GM21381 (cell line): ENCODE data around the gene MT1A.
A peak's percentile ranks its signal among the peaks of the same experiment; 100 is the strongest.

Experiments used
- ATAC-seq: cut with Tn5 transposase; IDR thresholded peaks from one replicate; pipeline ENCODE4 v1.9.1; 2021; ENCODE audit warnings: mild to moderate bottlenecking, moderate library complexity; ENCODE audit not compliant: unreplicated experiment

MT1A gene

DNA sequence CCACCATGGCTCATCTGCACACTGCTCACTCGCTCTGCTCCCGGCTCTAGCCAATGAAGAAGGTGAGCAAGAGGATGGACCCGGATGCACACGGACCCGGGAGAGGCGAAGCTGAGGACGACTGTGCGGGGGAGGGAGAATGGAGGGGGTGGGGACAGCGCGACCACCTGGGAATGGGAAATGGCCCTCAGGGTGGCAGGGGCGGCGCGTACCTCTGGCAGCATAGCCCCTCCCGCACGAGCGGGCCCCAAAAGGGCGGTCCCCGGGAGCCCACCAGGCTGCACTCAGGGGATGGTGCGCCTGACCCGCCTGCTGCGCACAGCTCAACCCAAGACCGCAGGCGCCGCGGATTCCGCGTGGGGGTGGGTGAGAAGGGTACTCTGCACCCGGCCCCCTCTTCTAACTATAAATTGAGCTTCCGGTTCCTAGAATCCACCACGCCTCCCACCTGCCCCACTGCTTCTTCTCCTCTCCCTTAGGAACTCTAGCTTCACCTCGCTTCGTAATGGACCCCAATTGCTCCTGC is 37.3 kb downstream of the MT1A start:
- ATAC-seq: no peak

DNA sequence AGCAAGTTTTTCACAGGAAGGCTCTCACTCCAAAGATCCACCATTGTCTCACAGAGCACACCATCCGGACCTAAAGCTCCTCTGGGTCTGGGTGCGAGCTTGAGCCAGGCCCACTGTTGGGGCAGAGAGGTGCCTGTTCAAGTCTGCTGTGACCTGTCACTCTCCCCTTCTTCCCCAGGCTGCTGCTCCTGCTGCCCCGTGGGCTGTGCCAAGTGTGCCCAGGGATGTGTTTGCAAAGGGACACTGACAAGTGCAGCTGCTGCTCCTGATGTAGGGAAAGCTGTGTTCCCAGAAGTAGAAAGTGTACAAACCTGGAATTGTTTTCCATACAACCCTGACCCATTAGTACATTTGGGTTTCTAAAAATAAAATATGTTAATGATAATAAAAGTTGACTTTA is 39.0 kb downstream of the MT1A start:
- no peak for ATAC-seq

DNA sequence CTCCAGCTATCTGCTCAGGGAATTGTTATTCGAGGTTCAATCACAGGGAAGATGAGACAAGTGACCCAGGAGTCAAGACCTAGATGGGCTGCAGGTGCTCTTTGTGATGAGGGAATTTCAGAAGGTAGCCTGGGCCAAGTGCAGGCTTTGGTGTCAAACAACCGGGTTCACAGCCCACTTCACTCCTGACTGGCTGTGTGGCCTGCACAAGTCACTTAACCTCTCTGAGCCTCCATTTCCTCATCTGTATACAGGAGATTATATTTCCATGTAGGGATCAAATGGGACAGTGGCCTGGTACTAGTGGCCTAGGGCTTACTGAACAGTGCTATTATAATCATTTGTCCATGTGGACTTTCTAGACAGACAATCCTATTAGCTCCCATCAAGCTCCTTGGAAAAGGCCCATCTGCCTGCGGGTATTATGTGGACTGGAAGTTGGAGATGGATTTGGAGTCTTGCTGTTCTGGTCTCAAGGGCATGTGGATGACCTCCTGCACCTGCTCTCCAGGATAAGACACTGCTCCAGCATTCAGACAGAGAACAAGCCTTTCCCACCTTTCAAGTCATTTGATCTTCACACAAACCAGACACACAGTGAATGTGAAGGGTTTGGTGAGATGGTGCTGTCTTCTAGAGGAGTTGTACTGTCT is 40.7 kb downstream of the MT1A start:
- ATAC-seq: no peak

DNA sequence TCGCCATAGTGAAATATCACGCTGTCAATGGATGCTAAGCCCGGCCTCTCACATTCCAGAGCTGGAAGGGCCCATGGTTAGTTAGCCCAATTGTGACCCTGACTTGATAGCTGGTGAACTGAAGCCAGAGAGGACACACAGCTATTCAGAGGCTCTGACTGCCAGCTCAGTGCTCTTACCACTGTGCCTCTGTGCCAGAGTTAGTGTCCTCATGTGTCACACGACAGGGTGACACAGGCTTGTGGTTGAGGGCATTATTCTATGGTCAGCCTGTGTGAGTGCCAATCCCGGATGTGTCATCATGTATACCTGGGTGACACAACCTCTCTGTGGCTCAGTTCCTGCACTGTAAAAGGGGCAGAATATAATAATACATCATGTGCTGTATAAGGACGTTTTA is 41.4 kb downstream of the MT1A start:
- no peak for ATAC-seq

DNA sequence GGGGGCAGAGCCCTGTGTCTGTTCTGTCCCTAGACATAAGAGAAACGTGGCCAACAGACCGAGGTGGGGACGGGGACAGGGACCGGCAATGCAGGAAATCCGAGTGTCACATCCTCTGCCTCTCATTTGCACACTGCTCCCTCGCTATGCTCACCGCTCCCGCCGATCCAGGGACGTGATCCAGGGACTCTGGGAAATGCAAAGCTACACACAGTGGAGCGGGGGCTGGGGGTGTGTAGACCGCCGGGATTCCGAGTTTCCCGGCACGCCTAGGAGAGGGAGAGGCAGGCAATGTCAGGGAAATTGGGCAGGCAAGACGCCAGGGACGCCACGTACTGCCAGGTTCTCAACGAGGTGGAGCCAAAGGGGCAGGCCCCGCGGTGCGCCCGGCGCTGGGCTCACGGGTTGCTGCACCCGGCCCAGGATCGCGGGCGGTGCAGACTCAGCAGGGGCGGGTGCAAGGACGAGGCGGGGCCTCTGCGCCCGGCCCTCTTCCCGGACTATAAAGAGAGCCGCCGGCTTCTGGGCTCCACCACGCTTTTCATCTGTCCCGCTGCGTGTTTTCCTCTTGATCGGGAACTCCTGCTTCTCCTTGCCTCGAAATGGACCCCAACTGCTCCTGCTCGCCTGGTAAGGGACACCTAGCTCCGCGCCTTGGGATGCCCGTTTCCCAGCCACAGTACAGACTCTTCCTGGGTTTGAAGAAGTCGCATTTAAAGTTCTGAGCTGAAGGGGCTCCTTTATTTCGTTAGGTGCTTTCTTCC is 43.7 kb downstream of the MT1A start, which contains the start of gene MT1X:
Gene MT1X (plus strand): TSS at position 532 of the 764 bp plus-strand sequence. CDS start 71 bp downstream, at position 603.
- peak; percentile 98 for ATAC-seq

DNA sequence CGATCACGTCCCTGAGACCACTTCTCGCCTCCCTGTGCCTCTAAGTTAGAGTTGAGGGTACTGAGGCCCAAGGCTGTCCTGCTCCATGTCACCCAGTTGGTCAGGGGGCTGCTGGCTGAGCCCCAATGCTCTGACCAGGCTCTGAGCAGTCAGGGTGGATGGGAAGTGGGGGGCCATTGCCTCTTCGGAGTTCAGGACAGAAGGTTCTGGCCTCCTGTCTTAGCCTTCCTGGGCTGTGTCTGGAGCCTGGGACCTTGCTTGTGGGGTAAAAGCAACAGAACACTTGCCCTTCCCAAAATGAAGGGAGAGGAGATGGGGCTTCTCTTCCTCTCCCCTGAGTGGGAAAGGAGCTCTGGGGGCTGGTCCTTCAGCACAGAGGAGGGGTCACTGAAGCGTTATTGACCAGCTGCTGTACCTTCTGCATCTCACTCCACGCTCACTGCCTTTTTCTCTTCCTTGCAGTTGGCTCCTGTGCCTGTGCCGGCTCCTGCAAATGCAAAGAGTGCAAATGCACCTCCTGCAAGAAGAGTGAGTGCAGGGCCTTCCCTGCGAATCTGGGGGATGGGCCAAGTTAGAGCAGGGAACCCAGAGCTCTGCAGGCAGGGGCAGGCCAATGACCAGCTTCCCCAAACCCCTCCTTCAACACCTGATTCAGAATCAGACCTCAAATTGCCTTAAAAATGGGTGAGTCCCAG is 44.4 kb downstream of the MT1A start:
- peak; percentile 2 for ATAC-seq

DNA sequence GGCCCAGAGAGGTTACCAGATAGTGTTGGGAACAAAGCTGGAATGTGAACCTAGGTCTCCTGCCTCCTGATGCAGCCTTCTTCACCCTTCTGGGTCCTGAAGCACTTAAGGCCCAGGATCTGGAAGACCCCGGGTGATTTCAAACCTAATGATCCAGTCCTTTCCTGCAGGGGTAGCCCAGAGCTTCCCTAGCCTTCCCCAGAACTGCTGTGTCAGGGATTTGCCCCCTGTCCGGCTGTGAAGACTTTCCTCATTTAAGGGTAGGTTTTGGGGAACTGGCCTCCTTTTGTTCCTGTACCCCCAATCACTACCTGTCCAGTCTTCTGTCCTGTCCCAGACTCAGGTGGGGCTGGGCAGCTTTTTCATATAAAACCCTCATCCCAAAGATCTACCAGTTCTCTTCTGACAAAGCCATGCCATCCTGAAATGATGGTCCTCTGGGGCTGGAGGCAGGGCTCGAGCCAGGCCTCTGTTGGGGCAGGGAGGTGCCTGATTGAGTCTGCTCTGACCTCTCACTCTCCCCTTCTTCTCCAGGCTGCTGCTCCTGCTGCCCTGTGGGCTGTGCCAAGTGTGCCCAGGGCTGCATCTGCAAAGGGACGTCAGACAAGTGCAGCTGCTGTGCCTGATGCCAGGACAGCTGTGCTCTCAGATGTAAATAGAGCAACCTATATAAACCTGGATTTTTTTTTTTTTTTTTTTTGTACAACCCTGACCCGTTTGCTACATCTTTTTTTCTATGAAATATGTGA is 45.1 kb downstream of the MT1A start:
- ATAC-seq: no peak

DNA sequence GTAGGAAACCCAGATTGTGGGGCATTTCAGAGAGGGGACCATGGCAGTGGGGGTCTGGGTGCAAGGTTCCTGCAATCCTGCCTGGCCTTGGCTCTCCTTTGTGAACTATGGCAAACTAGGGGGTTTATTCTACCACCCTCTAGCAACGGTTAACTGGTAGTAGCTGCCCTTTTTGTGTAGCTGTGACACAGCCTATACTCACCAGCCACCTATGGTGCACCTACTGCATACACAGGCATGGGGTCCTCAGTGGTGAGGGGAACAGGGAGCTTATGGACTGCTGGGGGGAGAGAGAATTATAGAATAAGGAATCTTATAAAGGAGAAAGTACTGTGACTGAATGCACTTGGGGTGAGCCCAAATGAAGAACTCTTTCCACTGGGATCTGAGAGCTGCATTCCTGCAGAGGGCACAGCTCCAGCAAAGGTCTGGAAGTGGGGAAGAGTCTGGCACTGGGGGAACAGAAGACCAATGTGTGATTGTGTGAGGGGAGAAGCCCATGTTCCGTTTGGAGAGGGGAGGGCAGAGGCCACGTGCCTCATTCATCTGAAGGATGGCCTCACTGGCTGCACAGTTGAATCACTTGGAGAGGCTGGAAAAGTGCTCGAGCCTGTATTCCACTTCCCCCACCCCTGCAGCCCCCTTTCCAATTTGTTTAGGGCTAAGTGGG is 45.9 kb downstream of the MT1A start:
- no peak for ATAC-seq

DNA sequence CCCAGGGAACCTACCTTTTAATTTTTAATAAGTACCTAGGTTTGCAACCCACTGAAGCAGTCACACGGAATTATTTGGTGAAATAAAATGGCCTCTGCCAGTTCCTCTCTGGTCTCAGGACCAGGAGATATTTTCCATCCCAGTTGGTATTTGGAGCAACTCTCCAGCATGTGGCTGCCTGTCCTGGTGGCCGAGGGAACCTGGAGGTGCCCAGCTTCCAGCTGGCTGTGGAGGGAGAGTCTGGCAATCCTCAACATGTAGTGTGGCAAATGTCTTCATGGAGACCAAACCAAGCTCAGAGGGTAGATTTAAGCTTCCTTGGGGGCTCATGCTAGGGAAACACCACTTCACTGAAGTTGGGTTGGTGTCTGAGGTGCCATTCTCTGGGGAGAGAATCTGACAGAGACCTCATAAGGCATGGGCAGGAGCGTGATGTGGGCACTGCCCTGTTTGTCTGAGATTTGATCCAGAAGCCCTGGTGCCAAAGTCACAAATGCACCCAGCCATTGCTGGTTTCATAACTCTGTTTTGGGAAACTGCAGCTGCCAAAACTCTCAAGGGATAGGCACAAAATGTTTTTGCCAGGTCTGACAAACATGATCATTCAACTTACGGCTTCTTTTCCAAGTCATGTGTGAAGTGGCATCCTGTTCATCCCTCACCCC is 46.6 kb downstream of the MT1A start:
- ATAC-seq: no peak

DNA sequence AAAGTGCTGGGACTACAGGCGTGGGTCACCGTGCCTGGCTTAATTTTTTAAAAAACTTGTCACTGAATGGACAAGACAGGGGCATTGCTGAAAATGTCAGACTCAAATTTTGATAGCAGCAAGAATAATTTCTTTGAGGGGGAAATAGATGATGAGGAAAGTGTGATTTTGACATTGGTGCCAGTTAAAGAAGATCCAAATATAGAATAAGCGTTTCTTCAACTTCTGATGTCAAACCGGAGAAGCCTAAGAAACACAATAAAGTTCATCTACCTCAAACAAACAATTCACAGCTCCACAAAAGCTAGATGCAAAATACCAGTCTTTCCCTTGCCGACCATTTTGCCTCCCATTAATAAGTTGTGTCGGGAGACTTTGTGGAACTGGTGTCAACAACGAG is 48.3 kb downstream of the MT1A start:
- ATAC-seq: no peak

DNA sequence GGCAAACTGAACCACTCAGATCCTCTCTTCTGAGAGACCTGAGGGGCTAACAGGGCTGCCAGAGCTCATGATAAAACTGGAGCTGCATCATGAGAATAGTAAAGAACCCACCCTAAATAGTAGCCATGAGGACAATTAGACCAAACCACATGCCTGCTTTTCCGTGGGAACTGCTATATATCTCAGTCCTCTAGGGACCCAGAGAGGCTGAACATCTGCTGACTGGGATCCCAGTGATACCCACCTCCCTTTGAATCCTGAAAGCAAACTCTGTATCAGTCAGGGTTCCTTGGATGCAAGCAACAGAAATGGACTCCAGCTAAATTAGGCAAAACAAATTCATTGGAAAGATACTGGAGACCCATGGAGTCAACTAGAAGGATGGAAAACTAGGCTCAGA is 50.3 kb downstream of the MT1A start:
- ATAC-seq: no peak

DNA sequence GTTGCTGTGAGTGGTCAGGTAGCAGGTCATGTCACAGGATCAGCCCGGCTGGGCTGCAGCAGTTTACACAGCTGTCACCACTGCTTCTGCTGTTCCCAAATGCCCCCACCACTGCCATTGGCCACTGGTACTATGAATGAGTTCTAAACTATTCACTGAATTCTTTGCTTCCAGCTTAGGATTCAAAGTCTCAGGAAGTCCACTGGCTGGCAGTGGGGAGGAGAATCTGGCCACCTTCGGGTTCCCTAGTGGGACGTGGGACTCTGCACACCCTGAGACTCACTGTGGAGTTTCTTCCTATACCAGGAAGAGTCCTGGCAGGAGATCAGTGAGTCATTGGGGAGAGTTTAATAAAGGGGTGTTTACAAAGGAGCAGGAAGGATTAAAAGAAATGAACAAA is 50.7 kb downstream of the MT1A start:
- ATAC-seq: no peak
